Kidney (tissue), 14 donors: ENCODE data around the gene CDH13. TPM values are rescaled to one million over a fixed set of nuclear protein-coding genes. Genes with fewer than 3 reads are reported as not detected.

Experiments
- DNase-seq, 5 donors: peaks; one replicate each; pipeline ENCODE4 v3.0.0-alpha.2; 2013 to 2020
- FAIRE-seq: peaks from 2 replicates; lab custom pipeline; 2012; peaks lifted over from hg19 to GRCh38; lab: Jason Lieb, UNC
- H3K27ac ChIP-seq, 2 donors: one replicate each; pipeline ENCODE4 v1.7.0; 2013; ENCODE audit warnings: low read depth in 2 of 2, low read length in 2 of 2, inconsistent platforms in 1 of 2
- H3K27me3 ChIP-seq: one replicate; pipeline ENCODE4 v1.7.1; 2013; ENCODE audit warnings: low read length, inconsistent platforms; ENCODE audit not compliant: control insufficient read depth, insufficient read depth
- H3K36me3 ChIP-seq, 3 donors: one replicate each; pipeline versions ENCODE4 v1.7.0 to v1.7.1; 2013; ENCODE audit warnings: low read length in 3 of 3, control low read depth in 1 of 3, inconsistent platforms in 1 of 3; ENCODE audit not compliant: insufficient read depth in 3 of 3, control insufficient read depth in 2 of 3
- H3K4me1 ChIP-seq, 3 donors: one replicate each; pipeline versions ENCODE4 v1.7.0 to v1.7.1; 2013; ENCODE audit warnings: low read length in 3 of 3, inconsistent platforms in 1 of 3, low read depth in 1 of 3; ENCODE audit not compliant: control insufficient read depth in 2 of 3, insufficient read depth in 2 of 3
- H3K4me3 ChIP-seq, 3 donors: one replicate each; pipeline versions ENCODE4 v1.7.0 to v1.8.1; 2013; ENCODE audit warnings: low read length in 3 of 3, control low read depth in 1 of 3, inconsistent platforms in 1 of 3
- H3K9ac ChIP-seq, 3 donors: one replicate each; pipeline versions ENCODE4 v1.7.0 to v1.7.1; 2013; ENCODE audit warnings: low read length in 3 of 3, control low read depth in 1 of 3, inconsistent platforms in 1 of 3
- H3K9me3 ChIP-seq, 3 donors: one replicate each; pipeline versions ENCODE4 v1.7.0 to v1.7.1; 2013; ENCODE audit warnings: low read length in 3 of 3, control low read depth in 1 of 3, inconsistent platforms in 1 of 3; ENCODE audit not compliant: control insufficient read depth in 2 of 3, insufficient read depth in 1 of 3
- CTCF ChIP-seq: IDR thresholded peaks from 3 replicates; pipeline ENCODE4 v1.5.1; 2012; ENCODE audit warnings: mild to moderate bottlenecking, moderate library complexity, borderline replicate concordance; ENCODE audit not compliant: insufficient read depth; ENCODE audit errors: extremely low read depth
- intact Hi-C: fragments of 100-400 bp; cut with DNase I; formaldehyde crosslinking; loops from one replicate; pipeline ENCODE4 v1.11.1; 2022
- polyA plus RNA-seq: library from polyadenylated mRNA; stranded (reverse); fragments of 350-450 nt; fragmentation: Illumina TruSeq; extraction: RNeasy Lipid Tissue Mini Kit (QIAGEN cat#74804); gene quantifications from one replicate; pipeline ENCODE4 v1.2.3, GENCODE V29; 2014; ENCODE audit warnings: low read depth, low replicate concordance; ENCODE audit not compliant: insufficient read depth
- total RNA-seq: library from RNA; stranded (reverse); fragmentation: NEBNext Ultra II Directional; extraction: Animal tissue kit (Norgen Biotek cat#: 25700); gene quantifications from one replicate; pipeline ENCODE4 v1.2.1, GENCODE V29; 2021
- donor health status: control.
- donor health status: control.
- donor health status: control.
- donor health status: control.
- donor health status: control.
- donor health status: DM: yes; HTN: yes; CAD: no.
- donor health status: Normal renal cell carcinoma (clear cell type).

The CDH13 gene
- total and polyA plus RNA-seq, 2 donors from 2014 or later, result 4.8 to 13.8 TPM

GRCh38 chr16:83785455-83785854 lies 1158.7 kb downstream of the CDH13 start:
- Histone ChIP-seq H3K9me3 (no peaks in the 10 kb centered on the region), H3K9ac (no peak overlapping the region), H3K4me1 (no peaks in the 10 kb centered on the region), H3K27ac (no peak overlapping the region), H3K36me3 (no peaks in the 10 kb centered on the region), H3K4me3 (no peak overlapping the region), H3K27me3 (no peaks in the 10 kb centered on the region)
- DNase-seq, result no peak
- intact Hi-C loops, result no loop called here
- no peak for FAIRE-seq
- TF ChIP-seq CTCF, result no peak

GRCh38 chr16:83789642-83790401 lies 1163.1 kb downstream of the CDH13 start:
- no peak overlapping the region for H3K9ac ChIP-seq
- no peak for FAIRE-seq
- intact Hi-C loops, result no loop called here

DNA sequence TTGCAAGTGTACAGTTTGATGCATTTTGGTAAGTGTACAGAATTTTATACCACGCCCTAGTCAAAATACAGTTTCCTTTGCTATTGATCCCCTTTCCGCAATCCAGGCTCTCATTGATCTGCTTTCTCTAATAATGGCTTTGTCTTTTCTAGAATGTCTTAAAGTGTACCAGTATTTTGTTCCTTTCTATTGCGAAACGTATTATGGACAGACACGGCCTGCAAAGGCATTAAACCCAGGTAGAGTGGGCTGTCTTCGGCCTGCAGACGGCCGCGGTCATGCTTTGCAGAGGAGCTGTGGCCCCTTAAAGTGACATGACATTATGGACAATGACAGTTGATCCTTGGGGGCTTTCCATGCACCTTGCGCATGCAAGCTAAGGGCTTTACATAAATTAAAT lies 1165.1 kb downstream of the CDH13 start:
- intact Hi-C loops, result no loop called here
- Histone ChIP-seq H3K9me3 (no peaks in the 10 kb centered on the region), H3K27me3 (no peaks in the 10 kb centered on the region), H3K4me3 (no peak overlapping the region), H3K4me1 (no peaks in the 10 kb centered on the region), H3K27ac (no peak overlapping the region), H3K9ac (no peak overlapping the region), H3K36me3 (no peaks in the 10 kb centered on the region)
- TF ChIP-seq CTCF, result no peak
- DNase-seq (no peak), FAIRE-seq (no peak)

More at GRCh38 chr16:83789642-83790401, 1163.1 kb downstream of the CDH13 start:
- H3K27ac ChIP-seq, result no peak overlapping the region
- DNase-seq, result no peak
- H3K27me3 ChIP-seq, result no peaks in the 10 kb centered on the region
- H3K36me3 ChIP-seq, result no peaks in the 10 kb centered on the region
- no peaks in the 10 kb centered on the region for H3K4me1 ChIP-seq
- no peak overlapping the region for H3K4me3 ChIP-seq
- TF ChIP-seq CTCF, result no peak
- H3K9me3 ChIP-seq, result no peaks in the 10 kb centered on the region
